ENCODE data around the gene CDR2L. TPM values are rescaled to one million over a fixed set of nuclear protein-coding genes. Genes with fewer than 3 reads are reported as not detected.
"Not testable (repeated sequence)": the region's sequence is repeated elsewhere in the genome, so short reads cannot be mapped to it uniquely, and the experiment has no call there.

Gene CDR2L
- total RNA-seq, 2 experiments from 2014 or later = 0.89 to 0.91 TPM

GRCh38 chr17:74960570-74961342 lies 26.7 kb upstream of the CDR2L start:
- Mint-ChIP-seq H3K27me3 (no peaks in the 10 kb centered on the region), H3K36me3 (ENCODE audit: low read depth) (no peaks in the 10 kb centered on the region), H3K4me3 (no peak overlapping the region), H3K4me1 (peaks cover 6% of the 10 kb centered on the region), H3K9me3 (ENCODE audit: low read depth) (no peaks in the 10 kb centered on the region), H3K27ac (no peak overlapping the region)
- intact Hi-C loops (cut with DNase I, micrococcal nuclease) = loop anchor here (1.0 to 5.0 kb wide), 12 partner anchors 46 to 452 kb away; partner anchors contain the start of genes MRPL58 (in 2 of the 2), ARMC7 (in 1 of the 2), NT5C (in 1 of the 2) and NUP85 (in 1 of the 2)
- DNase-seq (peak; percentile 77), ATAC-seq (peak; percentile 66)
- CTCF ChIA-PET = interaction anchor here (0.5 to 4.6 kb wide), 58 partner anchors 8 to 1599 kb away, joined by 3 to 82 read pairs (median 6); partner anchors contain the start of genes CDR2L, FDXR, HID1 and MRPL58
- POLR2A ChIA-PET = interaction anchor here (0.6 to 1.5 kb wide), 10 partner anchors 11 to 819 kb away, joined by 3 to 8 read pairs (median 3); partner anchors contain the start of genes KCTD2 and NT5C

GRCh38 chr17:74961657-74962350 lies 25.6 kb upstream of the CDR2L start:
- DNase-seq (peak; percentile 92), ATAC-seq (peak; percentile 79)
- intact Hi-C loops (cut with DNase I, micrococcal nuclease) = loop anchor here (1.0 to 5.0 kb wide), 12 partner anchors 44 to 450 kb away; partner anchors contain the start of genes MRPL58 (in 2 of the 2), ARMC7 (in 1 of the 2), NT5C (in 1 of the 2) and NUP85 (in 1 of the 2)
- H3K4me1 Mint-ChIP-seq = peaks cover 6% of the 10 kb centered on the region
- no peak overlapping the region for H3K4me3 Mint-ChIP-seq
- CTCF ChIA-PET = interaction anchor here (0.5 to 4.6 kb wide), 62 partner anchors 9 to 786 kb away, joined by 3 to 82 read pairs (median 6); partner anchors contain the start of genes CDR2L, FDXR, HID1 and MRPL58
- H3K27ac Mint-ChIP-seq = no peak overlapping the region
- H3K9me3 Mint-ChIP-seq (ENCODE audit: low read depth) = no peaks in the 10 kb centered on the region
- no peaks in the 10 kb centered on the region for H3K27me3 Mint-ChIP-seq
- POLR2A ChIA-PET = interaction anchor here (0.7 to 1.5 kb wide), 8 partner anchors 10 to 241 kb away, joined by 3 to 8 read pairs (median 3); partner anchors contain the start of genes KCTD2 and NT5C
- no peaks in the 10 kb centered on the region for H3K36me3 Mint-ChIP-seq (ENCODE audit: low read depth)

- ChIA-PET POLR2A (interaction anchor here (1.2 kb wide), 1 partner anchor 151 kb away, joined by 4 read pairs; no protein-coding TSS in a partner anchor), CTCF (interaction anchor here (0.6 to 4.6 kb wide), 21 partner anchors 11 to 450 kb away, joined by 3 to 82 read pairs (median 9); partner anchors contain the start of genes CDR2L, HID1, MRPL58 and NT5C)
- H3K4me1 Mint-ChIP-seq = peaks cover 6% of the 10 kb centered on the region
- no peak for ATAC-seq
- no peaks in the 10 kb centered on the region for H3K9me3 Mint-ChIP-seq (ENCODE audit: low read depth)
- no peaks in the 10 kb centered on the region for H3K27me3 Mint-ChIP-seq
- H3K4me3 Mint-ChIP-seq = no peak overlapping the region
- intact Hi-C loops (cut with DNase I, micrococcal nuclease) = loop anchor here (5.0 kb wide), 5 partner anchors 69 to 239 kb away; partner anchors contain the start of gene NT5C (in 1 of the 2)
- DNase-seq = no peak
- no peaks in the 10 kb centered on the region for H3K36me3 Mint-ChIP-seq (ENCODE audit: low read depth)
- no peak overlapping the region for H3K27ac Mint-ChIP-seq
Observed at GRCh38 chr17:74962622-74963394, 24.6 kb upstream of the CDR2L start.

- H3K27me3 Mint-ChIP-seq = no peaks in the 10 kb centered on the region
- peaks cover 6% of the 10 kb centered on the region for H3K4me1 Mint-ChIP-seq
- ATAC-seq = no peak
- DNase-seq = no peak
- ChIA-PET POLR2A (no interaction called here), CTCF (interaction anchor here (0.6 to 4.6 kb wide), 4 partner anchors 10 to 449 kb away, joined by 3 to 82 read pairs (median 4); partner anchors contain the start of gene HID1)
- no peaks in the 10 kb centered on the region for H3K36me3 Mint-ChIP-seq (ENCODE audit: low read depth)
- no peak overlapping the region for H3K27ac Mint-ChIP-seq
- intact Hi-C loops (cut with DNase I, micrococcal nuclease) = loop anchor here (5.0 kb wide), 5 partner anchors 69 to 239 kb away; partner anchors contain the start of gene NT5C (in 1 of the 2)
- H3K9me3 Mint-ChIP-seq (ENCODE audit: low read depth) = no peaks in the 10 kb centered on the region
- H3K4me3 Mint-ChIP-seq = no peak overlapping the region
Observed at GRCh38 chr17:74963656-74964055, 23.8 kb upstream of the CDR2L start.

GRCh38 chr17:74964246-74964761 lies 23.1 kb upstream of the CDR2L start:
- intact Hi-C loops (cut with DNase I, micrococcal nuclease) = loop anchor here (5.0 kb wide), 5 partner anchors 68 to 238 kb away; partner anchors contain the start of gene NT5C (in 1 of the 2)
- no peak for DNase-seq
- no peaks in the 10 kb centered on the region for H3K36me3 Mint-ChIP-seq (ENCODE audit: low read depth)
- H3K9me3 Mint-ChIP-seq (ENCODE audit: low read depth) = no peaks in the 10 kb centered on the region
- CTCF ChIA-PET = interaction anchor here (1.9 to 4.6 kb wide), 2 partner anchors 10 to 448 kb away, joined by 4 to 82 read pairs; partner anchors contain the start of gene HID1
- POLR2A ChIA-PET = no interaction called here
- H3K4me1 Mint-ChIP-seq = peaks cover 6% of the 10 kb centered on the region
- no peak for ATAC-seq
- H3K27ac Mint-ChIP-seq = no peak overlapping the region
- H3K27me3 Mint-ChIP-seq = no peaks in the 10 kb centered on the region
- H3K4me3 Mint-ChIP-seq = no peak overlapping the region

- H3K27ac Mint-ChIP-seq = no peak overlapping the region
- H3K36me3 Mint-ChIP-seq (ENCODE audit: low read depth) = no peaks in the 10 kb centered on the region
- H3K9me3 Mint-ChIP-seq (ENCODE audit: low read depth) = no peaks in the 10 kb centered on the region
- POLR2A ChIA-PET = no interaction called here
- CTCF ChIA-PET = no interaction called here
- intact Hi-C loops (cut with DNase I, micrococcal nuclease) = loop anchor here (5.0 kb wide), 5 partner anchors 67 to 237 kb away; partner anchors contain the start of gene NT5C (in 1 of the 2)
- peaks cover 6% of the 10 kb centered on the region for H3K4me1 Mint-ChIP-seq
- H3K27me3 Mint-ChIP-seq = no peaks in the 10 kb centered on the region
- ATAC-seq (no peak), DNase-seq (no peak)
- H3K4me3 Mint-ChIP-seq = no peak overlapping the region
Observed at GRCh38 chr17:74964988-74965622, 22.3 kb upstream of the CDR2L start.

GRCh38 chr17:74968361-74968780 lies 19.1 kb upstream of the CDR2L start:
- H3K36me3 Mint-ChIP-seq (ENCODE audit: low read depth) = no peaks in the 10 kb centered on the region
- H3K4me3 Mint-ChIP-seq = no peak overlapping the region
- DNase-seq (no peak), ATAC-seq (no peak)
- H3K9me3 Mint-ChIP-seq (ENCODE audit: low read depth) = no peaks in the 10 kb centered on the region
- ChIA-PET CTCF (interaction anchor here (0.6 to 2.8 kb wide), 2 partner anchors 10 to 321 kb away, joined by 3 to 12 read pairs; partner anchors contain the start of gene SLC25A19), POLR2A (no interaction called here)
- H3K4me1 Mint-ChIP-seq = peaks cover 9% of the 10 kb centered on the region
- no peak overlapping the region for H3K27ac Mint-ChIP-seq
- H3K27me3 Mint-ChIP-seq = peaks cover 5% of the 10 kb centered on the region
- intact Hi-C loops (cut with DNase I, micrococcal nuclease) = no loop called here

GRCh38 chr17:74969501-74969900 lies 17.9 kb upstream of the CDR2L start:
- ATAC-seq; H3K4me3 Mint-ChIP-seq; H3K27me3 Mint-ChIP-seq; H3K9me3 Mint-ChIP-seq (ENCODE audit: low read depth); intact Hi-C loops (cut with DNase I, micrococcal nuclease); H3K4me1 Mint-ChIP-seq; H3K36me3 Mint-ChIP-seq (ENCODE audit: low read depth); DNase-seq; H3K27ac Mint-ChIP-seq: not testable (repeated sequence)
- ChIA-PET POLR2A (interaction anchor here (0.6 kb wide), 1 partner anchor 33 kb away, joined by 3 read pairs; no protein-coding TSS in a partner anchor), CTCF (interaction anchor here (0.8 to 10.6 kb wide), 4 partner anchors 7 to 162 kb away, joined by 3 to 82 read pairs (median 8); partner anchors contain the start of genes MRPL58 and NT5C)

DNA sequence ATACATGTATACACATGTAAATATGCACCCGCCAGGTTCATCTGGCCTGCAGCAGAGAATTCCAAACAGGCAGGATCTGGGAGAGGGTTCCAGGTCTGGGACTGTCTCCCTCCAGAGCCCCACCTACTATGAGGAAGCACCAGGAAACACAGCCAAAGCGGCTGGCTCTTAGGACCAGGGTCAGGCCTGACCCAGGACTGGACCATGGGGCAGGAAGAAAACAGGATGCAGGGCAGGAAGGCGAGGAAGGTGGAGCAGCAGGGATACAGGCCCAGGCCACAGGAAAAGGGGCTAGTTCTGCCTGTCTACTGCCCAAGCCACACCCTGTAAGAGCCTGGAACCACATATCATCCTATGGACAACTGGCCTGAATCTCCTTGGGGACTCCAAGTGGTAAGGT lies 17.0 kb upstream of the CDR2L start:
- ChIA-PET POLR2A (interaction anchor here (0.6 kb wide), 1 partner anchor 33 kb away, joined by 3 read pairs; no protein-coding TSS in a partner anchor), CTCF (interaction anchor here (10.6 kb wide), 1 partner anchor 8 kb away, joined by 82 read pairs; no protein-coding TSS in a partner anchor)
- Mint-ChIP-seq H3K36me3 (ENCODE audit: low read depth) (no peaks in the 10 kb centered on the region), H3K4me1 (peaks cover 9% of the 10 kb centered on the region), H3K4me3 (no peak overlapping the region), H3K9me3 (ENCODE audit: low read depth) (no peaks in the 10 kb centered on the region), H3K27ac (no peak overlapping the region), H3K27me3 (peaks cover 7% of the 10 kb centered on the region)
- intact Hi-C loops (cut with DNase I, micrococcal nuclease) = no loop called here
- no peak for ATAC-seq
- no peak for DNase-seq

All from activated CD4-positive, alpha-beta T cell treated with anti-CD3 and anti-CD28 coated beads for 36 hours (primary cell).